Parathyroid adenoma (tissue), 2 donors: ENCODE results near the gene HRH3.

Source experiments
- H2AFZ ChIP-seq: fragments of 300-600 bp; sonication (generic); one replicate; pipeline ENCODE4 v1.7.0; 2017; ENCODE audit warnings: antibody characterized with exemption, mild to moderate bottlenecking
- H3K27ac ChIP-seq: fragments of 300-600 bp; sonication (generic); one replicate; pipeline ENCODE4 v1.7.0; 2017
- H3K27me3 ChIP-seq: fragments of 300-600 bp; sonication (generic); one replicate; pipeline ENCODE4 v1.7.0; 2017; ENCODE audit warnings: low read length; ENCODE audit not compliant: control insufficient read depth, insufficient read depth
- H3K36me3 ChIP-seq: fragments of 300-600 bp; sonication (generic); one replicate; pipeline ENCODE4 v1.7.0; 2017; ENCODE audit warnings: low read length; ENCODE audit not compliant: control insufficient read depth, insufficient read depth
- H3K4me1 ChIP-seq: fragments of 300-600 bp; sonication (generic); one replicate; pipeline ENCODE4 v1.7.0; 2017; ENCODE audit warnings: control low read depth
- H3K4me2 ChIP-seq: fragments of 300-600 bp; sonication (generic); one replicate; pipeline ENCODE4 v1.7.0; 2017; ENCODE audit warnings: low read length
- H3K4me3 ChIP-seq: fragments of 300-600 bp; sonication (generic); one replicate; pipeline ENCODE4 v1.7.0; 2017; ENCODE audit warnings: low read depth, low read length
- H3K79me2 ChIP-seq: fragments of 300-600 bp; sonication (generic); one replicate; pipeline ENCODE4 v1.7.0; 2017; ENCODE audit warnings: control low read depth
- H3K9ac ChIP-seq: fragments of 300-600 bp; sonication (generic); one replicate; pipeline ENCODE4 v1.7.0; 2017; ENCODE audit warnings: mild to moderate bottlenecking
- H3K9me3 ChIP-seq: fragments of 300-600 bp; sonication (generic); one replicate; pipeline ENCODE4 v1.7.0; 2017; ENCODE audit warnings: low read length; ENCODE audit not compliant: control insufficient read depth
- CTCF ChIP-seq: fragments of 300-600 bp; sonication (generic); IDR thresholded peaks from one replicate; pipeline ENCODE4 v1.7.0; 2017; ENCODE audit warnings: antibody characterized with exemption, mild to moderate bottlenecking
- donor health status: primary hyperparathyroidism.

The HRH3 gene

GRCh38 chr20:62252342-62252966 is 32.4 kb upstream of the HRH3 start:
- H3K36me3 ChIP-seq = no peaks in the 10 kb centered on the region
- no peak overlapping the region for H3K9ac ChIP-seq
- no peaks in the 10 kb centered on the region for H3K27me3 ChIP-seq
- H3K4me2 ChIP-seq = no peak overlapping the region
- H3K4me3 ChIP-seq = no peak overlapping the region
- H3K4me1 ChIP-seq = no peaks in the 10 kb centered on the region
- no peak for TF ChIP-seq CTCF
- H3K79me2 ChIP-seq = peaks cover 65% of the 10 kb centered on the region
- no peak overlapping the region for H3K27ac ChIP-seq
- no peak overlapping the region for H2AFZ ChIP-seq
- H3K9me3 ChIP-seq = no peaks in the 10 kb centered on the region

- no peak for TF ChIP-seq CTCF
- Histone ChIP-seq H3K4me1 (peaks cover 22% of the 10 kb centered on the region), H3K36me3 (no peaks in the 10 kb centered on the region)
Measured at GRCh38 chr20:62248890-62249560, 28.9 kb upstream of the HRH3 start.

GRCh38 chr20:62246872-62247652 is 27.0 kb upstream of the HRH3 start:
- Histone ChIP-seq H3K27ac (peak overlapping the region; percentile 52), H3K79me2 (peaks cover 70% of the 10 kb centered on the region), H3K4me3 (no peak overlapping the region), H3K4me1 (peaks cover 23% of the 10 kb centered on the region), H3K4me2 (peak overlapping the region; percentile 39), H3K9ac (no peak overlapping the region), H3K9me3 (no peaks in the 10 kb centered on the region), H3K36me3 (no peaks in the 10 kb centered on the region), H2AFZ (no peak overlapping the region), H3K27me3 (no peaks in the 10 kb centered on the region)
- TF ChIP-seq CTCF = no peak

More at GRCh38 chr20:62248890-62249560, 28.9 kb upstream of the HRH3 start:
- H3K9ac ChIP-seq = no peak overlapping the region
- H3K4me3 ChIP-seq = no peak overlapping the region
- peaks cover 69% of the 10 kb centered on the region for H3K79me2 ChIP-seq
- H2AFZ ChIP-seq = no peak overlapping the region
- no peak overlapping the region for H3K4me2 ChIP-seq
- no peaks in the 10 kb centered on the region for H3K27me3 ChIP-seq
- no peaks in the 10 kb centered on the region for H3K9me3 ChIP-seq
- H3K27ac ChIP-seq = no peak overlapping the region

- Histone ChIP-seq H3K27ac (peak overlapping the region; percentile 52), H3K9me3 (no peaks in the 10 kb centered on the region), H3K79me2 (peaks cover 69% of the 10 kb centered on the region), H3K36me3 (no peaks in the 10 kb centered on the region), H3K9ac (no peak overlapping the region), H3K27me3 (no peaks in the 10 kb centered on the region), H2AFZ (no peak overlapping the region), H3K4me3 (no peak overlapping the region), H3K4me2 (no peak overlapping the region), H3K4me1 (peaks cover 23% of the 10 kb centered on the region)
- no peak for TF ChIP-seq CTCF
Measured at GRCh38 chr20:62246431-62246830, 26.4 kb upstream of the HRH3 start.
